ENCODE data around the gene SUCNR1. TPM values are rescaled to one million over a fixed set of nuclear protein-coding genes. Genes with fewer than 3 reads are reported as not detected.

The SUCNR1 gene
- total RNA-seq, 3 donors from 2014 or later, result 0.33 to 1.6 (median 1.3) TPM

DNA sequence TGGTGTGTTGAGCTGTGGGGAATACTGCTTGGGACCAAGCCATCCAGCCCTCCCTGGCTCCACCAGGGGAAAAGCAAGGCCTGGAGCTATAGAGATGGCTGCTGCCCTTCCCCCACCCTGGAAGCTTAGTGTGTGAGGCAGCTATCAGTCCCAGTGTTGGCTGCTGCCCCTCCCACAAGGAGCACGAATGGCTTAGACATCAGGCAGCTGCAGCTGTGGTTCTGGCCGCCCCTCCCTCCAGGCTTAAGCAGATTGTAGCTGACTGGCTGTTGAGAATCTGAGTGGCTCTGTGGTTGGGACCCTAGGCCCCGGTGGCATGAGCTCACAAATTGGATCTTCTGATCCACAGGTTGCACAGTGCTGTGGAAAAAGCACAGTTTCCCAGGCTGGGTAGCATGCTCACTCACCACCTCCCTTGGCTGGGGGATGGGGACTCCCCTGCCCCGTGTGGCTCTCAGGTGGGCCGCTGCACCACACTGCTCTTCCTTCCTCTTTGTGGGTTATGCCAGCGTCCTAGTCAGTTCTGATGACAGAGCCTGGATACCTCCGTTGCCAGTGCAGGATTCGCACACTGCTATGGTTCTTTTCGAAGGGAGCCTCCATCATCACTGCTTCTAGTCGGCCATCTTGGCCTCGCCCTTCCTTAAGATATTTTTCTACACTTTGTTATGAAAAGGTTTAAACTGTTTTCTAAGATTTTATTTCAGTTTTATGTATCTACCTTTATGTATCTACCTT, 21.2 kb upstream of the SUCNR1 start:
- no peak for TF ChIP-seq CTCF (IDR thresholded peaks at IDR 0.05)
- TF ChIP-seq POLR2A (IDR thresholded peaks at IDR 0.05), result no peak
- no peak for TF ChIP-seq POLR2AphosphoS5 (IDR thresholded peaks at IDR 0.05)
- intact Hi-C loops (cut with DNase I; ENCODE audit: low total_unique reads), result no loop called here
- Histone ChIP-seq H3K36me3 (no peaks in the 10 kb centered on the region), H3K4me3 (no peak overlapping the region), H3K9me3 (peaks cover 0 to 7% of the 10 kb centered on the region in 2 donors), H3K27me3 (no peaks in the 10 kb centered on the region), H3K27ac (peak overlapping the region in 1 of 2 donors; percentile 22), H3K4me1 (no peaks in the 10 kb centered on the region)
- DNase-seq (ENCODE audit: low spot score in 2 of 2), result no peak

GRCh38 chr3:151856118-151856517, 17.3 kb upstream of the SUCNR1 start:
- H3K4me1 ChIP-seq, result no peaks in the 10 kb centered on the region
- DNase-seq (ENCODE audit: low spot score in 2 of 2), result no peak

GRCh38 chr3:151856641-151857040, 16.8 kb upstream of the SUCNR1 start:
- Histone ChIP-seq H3K9me3 (no peaks in the 10 kb centered on the region), H3K27me3 (no peaks in the 10 kb centered on the region), H3K27ac (no peak overlapping the region), H3K4me1 (no peaks in the 10 kb centered on the region), H3K36me3 (no peaks in the 10 kb centered on the region), H3K4me3 (no peak overlapping the region)
- intact Hi-C loops (cut with DNase I; ENCODE audit: low total_unique reads), result no loop called here
- TF ChIP-seq CTCF (IDR thresholded peaks at IDR 0.05) (no peak), POLR2AphosphoS5 (IDR thresholded peaks at IDR 0.05) (no peak), POLR2A (IDR thresholded peaks at IDR 0.05) (no peak)
- no peak for DNase-seq (ENCODE audit: low spot score in 2 of 2)

More at GRCh38 chr3:151856118-151856517, 17.3 kb upstream of the SUCNR1 start:
- no peak for TF ChIP-seq POLR2A (IDR thresholded peaks at IDR 0.05)
- no peak for TF ChIP-seq CTCF (IDR thresholded peaks at IDR 0.05)
- TF ChIP-seq POLR2AphosphoS5 (IDR thresholded peaks at IDR 0.05), result no peak
- Histone ChIP-seq H3K27ac (no peak overlapping the region), H3K36me3 (no peaks in the 10 kb centered on the region), H3K4me3 (no peak overlapping the region), H3K9me3 (no peaks in the 10 kb centered on the region), H3K27me3 (no peaks in the 10 kb centered on the region)
- intact Hi-C loops (cut with DNase I; ENCODE audit: low total_unique reads), result no loop called here

DNA sequence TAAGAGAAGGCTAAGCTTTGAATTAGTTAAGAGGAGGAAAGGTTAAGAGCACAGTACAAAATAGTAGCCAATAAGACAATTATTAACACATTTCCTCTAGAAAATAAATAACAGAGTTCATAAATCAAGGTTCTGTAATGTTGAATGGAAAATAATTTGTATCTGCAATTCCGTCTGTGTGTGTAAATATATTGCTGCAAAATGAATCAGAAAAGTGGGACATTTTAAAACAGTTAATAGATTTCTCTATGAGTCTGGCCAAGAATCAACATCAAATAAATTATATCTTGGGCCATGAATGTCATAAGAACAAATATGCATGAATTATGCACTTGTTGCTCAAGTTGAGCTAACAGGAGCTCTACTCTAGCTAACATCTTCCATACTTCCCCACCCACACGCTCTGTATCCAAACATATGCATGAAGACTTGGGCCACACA, 14.2 kb upstream of the SUCNR1 start:
- no peaks in the 10 kb centered on the region for H3K36me3 ChIP-seq
- TF ChIP-seq POLR2AphosphoS5 (IDR thresholded peaks at IDR 0.05) (no peak), CTCF (IDR thresholded peaks at IDR 0.05) (no peak), POLR2A (IDR thresholded peaks at IDR 0.05) (no peak)
- H3K9me3 ChIP-seq, result no peaks in the 10 kb centered on the region
- no peak overlapping the region for H3K27ac ChIP-seq
- no peaks in the 10 kb centered on the region for H3K27me3 ChIP-seq
- no peaks in the 10 kb centered on the region for H3K4me1 ChIP-seq
- no peak overlapping the region for H3K4me3 ChIP-seq
- intact Hi-C loops (cut with DNase I; ENCODE audit: low total_unique reads), result no loop called here
- DNase-seq (ENCODE audit: low spot score in 2 of 2), result no peak

GRCh38 chr3:151859905-151860304, 13.5 kb upstream of the SUCNR1 start:
- no peak overlapping the region for H3K4me3 ChIP-seq
- no peaks in the 10 kb centered on the region for H3K4me1 ChIP-seq
- no peaks in the 10 kb centered on the region for H3K9me3 ChIP-seq
- no peaks in the 10 kb centered on the region for H3K36me3 ChIP-seq
- no peak overlapping the region for H3K27ac ChIP-seq
- no peak for TF ChIP-seq CTCF (IDR thresholded peaks at IDR 0.05)
- no peak for TF ChIP-seq POLR2AphosphoS5 (IDR thresholded peaks at IDR 0.05)
- no peak for TF ChIP-seq POLR2A (IDR thresholded peaks at IDR 0.05)
- H3K27me3 ChIP-seq, result no peaks in the 10 kb centered on the region
- intact Hi-C loops (cut with DNase I; ENCODE audit: low total_unique reads), result no loop called here
- DNase-seq (ENCODE audit: low spot score in 2 of 2), result no peak
